Endothelial cell of umbilical vein (primary cell): Measurements from ENCODE around the gene LNPEP. TPM values are rescaled to one million over a fixed set of nuclear protein-coding genes. Genes with fewer than 3 reads are reported as not detected.

Experiments used
- BruUV-seq: library from RNA; stranded (reverse); fragments of 400-500 nt; replicated peaks from 2 replicates; lab custom pipeline; 2021; lab: Mats Ljungman, UMichigan
- CTCF ChIA-PET: fragments of 300-600, 350-600 bp; sonication (Branson Sonifier 250); formaldehyde crosslinking; loops from one replicate; lab custom pipeline; 2021; ENCODE audit warnings: antibody characterized with exemption, inconsistent platforms; lab: Charles Lee
- POLR2A ChIA-PET: fragments of 300-600, 350-600 bp; sonication (Branson Sonifier 250); formaldehyde crosslinking; loops from one replicate; lab custom pipeline; 2021; ENCODE audit warnings: antibody characterized with exemption, inconsistent platforms; lab: Charles Lee
- DNase-seq: peaks from one replicate; pipeline ENCODE4 v3.0.0-alpha.2; 2011; ENCODE audit warnings: low read depth, low spot score
- FAIRE-seq: peaks from 2 replicates; lab custom pipeline; 2011; peaks lifted over from hg19 to GRCh38; lab: Jason Lieb, UNC
- H2AFZ ChIP-seq: 2 replicates; pipeline ENCODE4 v1.6.0; 2012; ENCODE audit warnings: low read depth, low read length, control low read depth, inconsistent platforms
- H3K27ac ChIP-seq: 2 replicates; pipeline ENCODE4 v1.5.1; 2011; ENCODE audit warnings: low read depth, mild to moderate bottlenecking, control low read depth, low read length, moderate library complexity; ENCODE audit not compliant: insufficient read depth
- H3K27me3 ChIP-seq, 2 experiments: 2 replicates each; pipeline versions ENCODE4 v1.6.0 to v1.6.1; 2011; ENCODE audit warnings: low read length in 2 of 2, mixed read lengths in 1 of 2; ENCODE audit not compliant: control insufficient read depth in 2 of 2, insufficient read depth in 2 of 2
- H3K36me3 ChIP-seq, 2 experiments: 2 replicates in 1 of 2; 3 replicates in 1 of 2; pipeline ENCODE4 v1.5.1; 2011; ENCODE audit warnings: low read length in 2 of 2, mild to moderate bottlenecking in 1 of 2, moderate library complexity in 1 of 2; ENCODE audit not compliant: control insufficient read depth in 2 of 2, insufficient read depth in 2 of 2; ENCODE audit errors: extremely low read depth in 1 of 2
- H3K4me1 ChIP-seq: 3 replicates; pipeline ENCODE4 v1.5.1; 2011; ENCODE audit warnings: mild to moderate bottlenecking, low read length; ENCODE audit not compliant: control insufficient read depth, insufficient read depth; ENCODE audit errors: extremely low read depth
- H3K4me2 ChIP-seq: 2 replicates; pipeline ENCODE4 v1.6.1; 2011; ENCODE audit warnings: low read length, control low read depth, mixed read lengths; ENCODE audit not compliant: insufficient read depth
- H3K4me3 ChIP-seq, 3 experiments: fragments of 200-600 bp in 1 of 3; sonication (generic), shearing (Covaris generic) in 1 of 3; replicated peaks in 1 of 3; 2 replicates each; pipeline ENCODE4 v1.5.1; 2011 to 2016; ENCODE audit warnings: control low read depth in 3 of 3, low read length in 3 of 3, mild to moderate bottlenecking in 2 of 3, inconsistent platforms in 1 of 3, low read depth in 1 of 3, moderate library complexity in 1 of 3; ENCODE audit not compliant: insufficient read depth in 1 of 3
- H3K79me2 ChIP-seq: 2 replicates; pipeline ENCODE4 v1.6.0; 2012; ENCODE audit warnings: low read length, inconsistent platforms; ENCODE audit not compliant: control insufficient read depth, insufficient read depth
- H3K9ac ChIP-seq: replicated peaks from 2 replicates; pipeline ENCODE3; 2011; ENCODE audit warnings: low read length, control low read depth; ENCODE audit not compliant: insufficient read depth; ENCODE audit errors: extremely low read depth
- H3K9me1 ChIP-seq: replicated peaks from 3 replicates; pipeline ENCODE4 v1.6.0; 2011; ENCODE audit warnings: mild to moderate bottlenecking, low read length; ENCODE audit not compliant: control insufficient read depth, insufficient read depth; ENCODE audit errors: extremely low read depth
- H3K9me3 ChIP-seq: replicated peaks from 2 replicates; pipeline ENCODE4 v1.5.1; 2012; ENCODE audit warnings: low read length, inconsistent platforms; ENCODE audit not compliant: control insufficient read depth, insufficient read depth
- H4K20me1 ChIP-seq: replicated peaks from 2 replicates; pipeline ENCODE3; 2011; ENCODE audit warnings: mild to moderate bottlenecking, low read length; ENCODE audit not compliant: control insufficient read depth, insufficient read depth; ENCODE audit errors: extremely low read depth
- CTCF ChIP-seq, 2 donors: IDR thresholded peaks; 1 replicate in 1 of 2; 2 replicates in 1 of 2; pipeline ENCODE4 v1.5.1; 2011; ENCODE audit warnings: low read length in 2 of 2, mild to moderate bottlenecking in 2 of 2, moderate library complexity in 2 of 2, control low read depth in 1 of 2, inconsistent platforms in 1 of 2, low read depth in 1 of 2; ENCODE audit not compliant: insufficient read depth in 1 of 2; ENCODE audit errors: extremely low read depth in 1 of 2
- EZH2 ChIP-seq: IDR thresholded peaks from 2 replicates; pipeline ENCODE4 v1.6.1; 2012; ENCODE audit warnings: borderline replicate concordance, low read depth, mild to moderate bottlenecking, moderate library complexity, low read length, inconsistent platforms; ENCODE audit not compliant: severe bottlenecking
- FOS ChIP-seq: IDR thresholded peaks from 2 replicates; pipeline ENCODE4 v1.6.1; 2011; ENCODE audit warnings: mild to moderate bottlenecking, low read length, moderate library complexity, borderline replicate concordance; ENCODE audit not compliant: insufficient read depth
- GATA2 ChIP-seq: IDR thresholded peaks from 2 replicates; pipeline ENCODE4 v1.7.0; 2011; ENCODE audit warnings: low read depth, mild to moderate bottlenecking, moderate library complexity, mixed read lengths, low read length; ENCODE audit not compliant: insufficient read length, insufficient read depth
- JUN ChIP-seq: IDR thresholded peaks from 2 replicates; pipeline ENCODE4 v1.6.1; 2011; ENCODE audit warnings: borderline replicate concordance, low read depth; ENCODE audit not compliant: insufficient read length, insufficient read depth
- MAX ChIP-seq: IDR thresholded peaks from 2 replicates; pipeline ENCODE4 v1.6.1; 2011; ENCODE audit not compliant: insufficient read depth, insufficient read length
- MYC ChIP-seq: IDR thresholded peaks from one replicate; pipeline ENCODE4 v1.6.1; 2011; ENCODE audit warnings: mild to moderate bottlenecking, low read depth, low read length
- POLR2A ChIP-seq: IDR thresholded peaks from 2 replicates; pipeline ENCODE4 v1.6.1; 2012; ENCODE audit warnings: low read depth, mild to moderate bottlenecking, control low read depth, low read length
- POLR2AphosphoS5 ChIP-seq: IDR thresholded peaks from 2 replicates; pipeline ENCODE4 v1.6.1; 2012; ENCODE audit warnings: low read depth, mild to moderate bottlenecking, control low read depth, low read length, moderate library complexity; ENCODE audit not compliant: insufficient read depth
- dilution Hi-C: fragments of 300-500 bp; cut with MboI; formaldehyde crosslinking; loops from one replicate; pipeline ENCODE4 v1.15.0; 2019; ENCODE audit warnings: low sequenced_read_pairs; ENCODE audit not compliant: extremely low pct_ligation_motif_present
- intact Hi-C: fragments of 100-400 bp; cut with micrococcal nuclease; formaldehyde crosslinking; loops from one replicate; pipeline ENCODE4 v1.10.0; 2022
- polyA plus RNA-seq, 4 experiments: library from polyadenylated mRNA; depleted of rRNA in 3 of 4; stranded (reverse) in 3 of 4; unstranded in 1 of 4; fragments of >200 nt; gene quantifications; 2 replicates each; pipeline versions ENCODE4 v1.2.1 to v1.2.3, GENCODE V29; 2011 to 2012; ENCODE audit warnings: missing spikeins in 1 of 4
- total RNA-seq: library from RNA; stranded (reverse); gene quantifications from 2 replicates; pipeline ENCODE4 v1.2.3, GENCODE V29; 2021

Gene LNPEP
- total and polyA plus RNA-seq, 2 donors (not counting 3 experiments of a cell fraction or from before 2014, with no cell fraction given) = 7.0 to 23.5 TPM

- no peak for DNase-seq
- Histone ChIP-seq H3K4me3 (no peak overlapping the region), H3K36me3 (peaks cover 2 to 15% of the 10 kb centered on the region in 2 experiments), H3K27ac (no peak overlapping the region), H3K9me3 (no peaks in the 10 kb centered on the region), H3K79me2 (no peaks in the 10 kb centered on the region), H3K27me3 (no peaks in the 10 kb centered on the region), H3K9me1 (no peaks in the 10 kb centered on the region), H3K9ac (no peak overlapping the region), H2AFZ (no peak overlapping the region), H3K4me1 (no peaks in the 10 kb centered on the region), H3K4me2 (no peak overlapping the region), H4K20me1 (no peaks in the 10 kb centered on the region)
- TF ChIP-seq POLR2AphosphoS5 (no peak), MYC (no peak), GATA2 (no peak), FOS (no peak), JUN (no peak), CTCF (IDR thresholded peaks at IDR 0.05; ENCODE audit: extremely low read depth in 1 of 2, insufficient read depth in 1 of 2, low read depth in 1 of 2, low read length in 2 of 2) (no peak), POLR2A (no peak), EZH2 (no peak), MAX (no peak)
- ChIA-PET CTCF (interaction anchor here (2.5 kb wide), 1 partner anchor 37 kb away, joined by 24 read pairs; no protein-coding TSS in a partner anchor), POLR2A (no interaction called here)
- FAIRE-seq = no peak
- dilution Hi-C loops = no loop called here
- no TSS peak for BruUV-seq
- intact Hi-C loops = no loop called here
Observed at GRCh38 chr5:96905864-96906263, 30.0 kb upstream of the LNPEP start.
